ENCODE measurements around the gene FBH1. TPM values are rescaled to one million over a fixed set of nuclear protein-coding genes. Genes with fewer than 3 reads are reported as not detected.
"Not testable (repeated sequence)": the region's sequence is repeated elsewhere in the genome, so short reads cannot be mapped to it uniquely, and the experiment has no call there.

Gene FBH1
- total RNA-seq, 1 donor from 2014 or later = 54.9 TPM

- no peak for DNase-seq (ENCODE audit: low read depth)
- TF ChIP-seq CTCF (IDR thresholded peaks at IDR 0.05; ENCODE audit: insufficient read depth, low read length, poor library complexity, severe bottlenecking) = no peak
- Histone ChIP-seq H3K27me3 (ENCODE audit: control insufficient read depth, insufficient read depth, low read length) (no peaks in the 10 kb centered on the region), H3K36me3 (ENCODE audit: control insufficient read depth, insufficient read depth, low read length) (no peaks in the 10 kb centered on the region), H3K4me3 (ENCODE audit: low read depth, low read length) (no peak overlapping the region)
These were observed 35.9 kb upstream of the FBH1 start for GRCh38 chr10:5854131-5854475.

DNA sequence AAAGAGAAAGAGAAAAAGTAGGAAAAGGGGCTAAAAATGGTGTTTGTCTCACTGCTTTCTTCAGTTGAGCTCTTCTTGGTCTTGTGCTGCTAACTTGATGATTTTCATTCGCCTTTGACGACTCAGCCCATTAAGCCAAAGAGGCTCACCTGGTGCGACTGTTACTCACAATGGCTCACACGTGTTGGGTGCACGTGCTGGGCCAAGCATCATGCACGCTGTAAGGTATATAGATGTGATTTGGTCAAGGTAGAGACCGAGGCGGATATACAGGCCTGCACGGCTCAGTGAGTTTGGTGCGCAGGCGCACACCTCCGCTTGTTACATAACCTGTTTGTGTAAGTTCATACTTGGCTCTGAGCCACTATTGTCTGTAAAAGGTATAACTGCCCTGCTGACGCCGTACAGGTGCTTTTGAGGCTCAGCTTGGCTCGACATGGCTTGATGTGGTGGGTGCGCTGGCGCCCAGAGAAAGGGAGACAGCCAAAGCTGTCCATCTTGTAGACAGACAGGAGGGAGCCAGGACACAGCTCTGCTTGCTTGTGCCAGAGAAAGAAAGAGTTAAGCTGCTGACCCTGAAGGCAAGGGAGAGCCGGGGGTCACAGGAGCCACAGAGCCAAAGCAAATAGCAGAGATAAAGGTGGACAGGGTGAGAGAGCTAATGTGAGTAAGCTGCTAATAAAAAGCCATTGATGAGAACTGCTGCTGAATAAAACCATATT lies 33.9 kb upstream of the FBH1 start:
- no peak overlapping the region for H3K4me3 ChIP-seq (ENCODE audit: low read depth, low read length)
- no peaks in the 10 kb centered on the region for H3K27me3 ChIP-seq (ENCODE audit: control insufficient read depth, insufficient read depth, low read length)
- no peak for TF ChIP-seq CTCF (IDR thresholded peaks at IDR 0.05; ENCODE audit: insufficient read depth, low read length, poor library complexity, severe bottlenecking)
- no peaks in the 10 kb centered on the region for H3K36me3 ChIP-seq (ENCODE audit: control insufficient read depth, insufficient read depth, low read length)
- DNase-seq (ENCODE audit: low read depth) = no peak

GRCh38 chr10:5856701-5857004 lies 33.4 kb upstream of the FBH1 start:
- Histone ChIP-seq H3K27me3 (ENCODE audit: control insufficient read depth, insufficient read depth, low read length) (no peaks in the 10 kb centered on the region), H3K36me3 (ENCODE audit: control insufficient read depth, insufficient read depth, low read length) (no peaks in the 10 kb centered on the region), H3K4me3 (ENCODE audit: low read depth, low read length) (no peak overlapping the region)
- no peak for DNase-seq (ENCODE audit: low read depth)
- TF ChIP-seq CTCF (IDR thresholded peaks at IDR 0.05; ENCODE audit: insufficient read depth, low read length, poor library complexity, severe bottlenecking) = no peak

DNA sequence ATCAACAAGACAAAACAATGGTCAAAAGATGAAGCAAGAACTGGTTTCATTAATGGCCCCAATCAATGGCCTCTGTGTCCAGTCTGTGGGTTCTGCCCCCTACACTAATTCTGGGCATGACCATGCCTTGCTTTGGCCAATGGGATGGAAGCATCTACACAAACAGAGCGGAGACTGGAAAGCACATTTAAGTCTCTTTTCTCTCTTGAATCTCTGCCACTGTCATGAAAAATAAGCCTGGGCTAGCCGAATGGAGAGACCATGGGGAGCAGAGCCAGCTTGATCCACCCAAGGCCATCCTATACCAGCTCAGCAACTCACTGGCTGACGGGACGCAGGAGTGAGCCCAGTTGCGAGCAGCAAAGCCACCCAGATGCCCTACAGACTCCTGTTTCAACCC lies 31.2 kb upstream of the FBH1 start:
- no peak for TF ChIP-seq CTCF (IDR thresholded peaks at IDR 0.05; ENCODE audit: insufficient read depth, low read length, poor library complexity, severe bottlenecking)
- Histone ChIP-seq H3K27me3 (ENCODE audit: control insufficient read depth, insufficient read depth, low read length) (no peaks in the 10 kb centered on the region), H3K36me3 (ENCODE audit: control insufficient read depth, insufficient read depth, low read length) (no peaks in the 10 kb centered on the region), H3K4me3 (ENCODE audit: low read depth, low read length) (no peak overlapping the region)
- DNase-seq (ENCODE audit: low read depth) = no peak

- Histone ChIP-seq H3K4me3 (ENCODE audit: low read depth, low read length) (no peak overlapping the region), H3K27me3 (ENCODE audit: control insufficient read depth, insufficient read depth, low read length) (no peaks in the 10 kb centered on the region), H3K36me3 (ENCODE audit: control insufficient read depth, insufficient read depth, low read length) (no peaks in the 10 kb centered on the region)
- TF ChIP-seq CTCF (IDR thresholded peaks at IDR 0.05; ENCODE audit: insufficient read depth, low read length, poor library complexity, severe bottlenecking) = no peak
- no peak for DNase-seq (ENCODE audit: low read depth)
These were observed 30.0 kb upstream of the FBH1 start for GRCh38 chr10:5860066-5860465.

GRCh38 chr10:5862360-5862961 lies 27.6 kb upstream of the FBH1 start:
- TF ChIP-seq CTCF (IDR thresholded peaks at IDR 0.05; ENCODE audit: insufficient read depth, low read length, poor library complexity, severe bottlenecking) = no peak
- Histone ChIP-seq H3K4me3 (ENCODE audit: low read depth, low read length) (no peak overlapping the region), H3K27me3 (ENCODE audit: control insufficient read depth, insufficient read depth, low read length) (no peaks in the 10 kb centered on the region), H3K36me3 (ENCODE audit: control insufficient read depth, insufficient read depth, low read length) (no peaks in the 10 kb centered on the region)
- DNase-seq (ENCODE audit: low read depth) = no peak

- not testable (repeated sequence) for DNase-seq (ENCODE audit: low read depth); H3K36me3 ChIP-seq (ENCODE audit: control insufficient read depth, insufficient read depth, low read length); H3K4me3 ChIP-seq (ENCODE audit: low read depth, low read length); H3K27me3 ChIP-seq (ENCODE audit: control insufficient read depth, insufficient read depth, low read length)
These were observed 26.9 kb upstream of the FBH1 start for GRCh38 chr10:5862981-5863685.

- H3K27me3 ChIP-seq (ENCODE audit: control insufficient read depth, insufficient read depth, low read length); H3K36me3 ChIP-seq (ENCODE audit: control insufficient read depth, insufficient read depth, low read length); DNase-seq (ENCODE audit: low read depth); H3K4me3 ChIP-seq (ENCODE audit: low read depth, low read length): not testable (repeated sequence)
These were observed 23.5 kb upstream of the FBH1 start for GRCh38 chr10:5866451-5867081.

Data from kidney epithelial cell (primary cell).